ENCODE data around the gene CENPM.

The CENPM gene

DNA sequence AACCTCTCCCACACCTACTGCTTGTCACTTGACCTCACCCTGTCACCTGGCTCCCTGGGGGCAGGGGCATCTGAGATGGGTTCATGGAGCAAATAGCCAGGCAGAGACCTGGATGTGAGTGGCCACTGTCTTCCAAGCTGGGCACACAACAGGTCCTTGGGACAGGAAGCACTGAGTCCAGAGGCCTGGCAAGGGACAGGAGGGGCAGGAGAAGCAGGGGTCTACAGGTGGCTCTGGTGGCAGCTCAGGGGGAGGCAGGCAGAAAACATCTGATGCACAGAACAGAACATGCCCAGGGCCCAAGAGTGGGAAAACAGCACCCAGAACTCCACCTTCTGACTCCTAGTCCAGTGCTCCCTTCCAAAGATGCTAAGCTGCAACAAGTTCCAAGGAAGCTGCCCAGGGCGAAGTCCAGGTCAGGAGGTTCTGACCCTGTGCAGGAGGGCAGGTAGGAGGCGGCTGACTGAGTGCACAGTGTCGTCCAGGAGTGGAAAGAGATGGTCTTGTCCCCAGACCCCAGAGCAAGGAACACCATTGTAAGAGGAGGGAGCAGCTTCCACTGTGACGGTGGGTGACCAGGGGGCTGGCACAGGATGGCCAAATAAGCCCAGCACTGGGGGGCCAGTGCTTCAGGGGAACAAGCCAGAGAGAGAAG, 23.9 kb downstream of the CENPM start:
- H3K4me3 ChIP-seq (ENCODE audit: low read depth, low read length), result no peak overlapping the region
- no peak for DNase-seq (ENCODE audit: low read depth)
- TF ChIP-seq POLR2A (IDR thresholded peaks at IDR 0.05; ENCODE audit: extremely low read depth, insufficient read length), result no peak
- TF ChIP-seq MYC (IDR thresholded peaks at IDR 0.05; ENCODE audit: low read depth, low read length), result no peak
- TF ChIP-seq, protein P1, sequence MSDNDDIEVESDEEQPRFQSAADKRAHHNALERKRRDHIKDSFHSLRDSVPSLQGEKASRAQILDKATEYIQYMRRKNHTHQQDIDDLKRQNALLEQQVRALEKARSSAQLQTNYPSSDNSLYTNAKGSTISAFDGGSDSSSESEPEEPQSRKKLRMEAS (IDR thresholded peaks at IDR 0.05; ENCODE audit: low read depth, low read length), result no peak
- TF ChIP-seq, protein P2, sequence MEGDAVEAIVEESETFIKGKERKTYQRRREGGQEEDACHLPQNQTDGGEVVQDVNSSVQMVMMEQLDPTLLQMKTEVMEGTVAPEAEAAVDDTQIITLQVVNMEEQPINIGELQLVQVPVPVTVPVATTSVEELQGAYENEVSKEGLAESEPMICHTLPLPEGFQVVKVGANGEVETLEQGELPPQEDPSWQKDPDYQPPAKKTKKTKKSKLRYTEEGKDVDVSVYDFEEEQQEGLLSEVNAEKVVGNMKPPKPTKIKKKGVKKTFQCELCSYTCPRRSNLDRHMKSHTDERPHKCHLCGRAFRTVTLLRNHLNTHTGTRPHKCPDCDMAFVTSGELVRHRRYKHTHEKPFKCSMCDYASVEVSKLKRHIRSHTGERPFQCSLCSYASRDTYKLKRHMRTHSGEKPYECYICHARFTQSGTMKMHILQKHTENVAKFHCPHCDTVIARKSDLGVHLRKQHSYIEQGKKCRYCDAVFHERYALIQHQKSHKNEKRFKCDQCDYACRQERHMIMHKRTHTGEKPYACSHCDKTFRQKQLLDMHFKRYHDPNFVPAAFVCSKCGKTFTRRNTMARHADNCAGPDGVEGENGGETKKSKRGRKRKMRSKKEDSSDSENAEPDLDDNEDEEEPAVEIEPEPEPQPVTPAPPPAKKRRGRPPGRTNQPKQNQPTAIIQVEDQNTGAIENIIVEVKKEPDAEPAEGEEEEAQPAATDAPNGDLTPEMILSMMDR (IDR thresholded peaks at IDR 0.05; ENCODE audit: low read depth, low read length), result no peak

DNA sequence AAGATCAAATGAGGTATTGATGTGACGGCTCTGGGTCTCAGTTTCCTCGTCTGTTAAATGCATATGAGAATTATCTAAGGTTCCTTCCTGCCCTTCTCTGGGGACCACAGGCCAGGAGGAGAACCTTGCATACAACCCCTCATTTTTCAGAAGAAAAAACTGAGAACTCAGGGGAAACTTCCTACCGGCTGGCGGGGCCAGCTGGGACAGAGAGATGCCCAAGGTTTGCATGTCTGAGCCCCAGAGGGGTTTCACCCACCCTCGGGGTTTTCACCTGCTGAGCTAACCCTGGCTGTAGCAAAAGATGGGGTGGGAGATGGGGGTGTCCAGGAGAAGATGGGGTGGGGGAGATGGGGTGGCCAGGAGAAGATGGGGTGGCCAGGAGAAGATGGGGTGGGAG, 24.6 kb downstream of the CENPM start:
- no peak overlapping the region for H3K4me3 ChIP-seq (ENCODE audit: low read depth, low read length)

DNA sequence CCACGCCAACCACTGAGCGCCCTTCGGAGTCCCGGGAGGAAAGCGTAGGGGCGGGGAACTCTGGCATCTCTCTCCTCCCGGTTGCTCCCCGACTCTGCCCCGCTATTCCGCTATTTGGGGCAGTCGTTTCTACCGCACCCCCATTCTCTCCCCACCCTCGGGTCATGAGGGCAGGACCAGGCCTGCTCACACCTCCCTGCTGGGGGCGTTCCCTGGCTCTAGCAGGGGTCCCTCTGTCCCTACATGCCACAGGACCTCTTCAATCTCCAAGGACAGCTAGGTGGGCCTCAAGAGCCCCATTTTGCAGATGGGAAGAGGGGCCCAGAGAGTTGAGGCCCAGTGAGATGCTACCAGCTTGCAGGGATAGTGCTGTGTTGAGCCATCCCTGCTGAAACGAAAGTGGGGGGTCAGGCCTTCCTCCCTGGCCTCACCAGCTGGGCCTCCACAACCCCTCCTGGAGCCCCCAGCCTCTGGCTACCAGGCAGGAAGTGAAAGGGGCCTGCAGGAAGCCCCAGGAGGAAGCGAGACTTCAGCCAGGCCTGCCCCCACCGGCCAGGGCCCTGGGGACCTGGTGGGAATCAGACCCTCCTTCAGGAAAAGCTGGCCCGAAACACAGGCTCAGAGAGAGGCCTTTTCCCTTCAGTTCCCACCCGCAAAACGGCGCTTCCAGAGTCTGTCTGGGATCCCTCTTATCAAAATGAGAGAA, 26.5 kb downstream of the CENPM start:
- TF ChIP-seq, protein P1 (IDR thresholded peaks at IDR 0.05; ENCODE audit: low read depth, low read length), result no peak
- TF ChIP-seq MYC (IDR thresholded peaks at IDR 0.05; ENCODE audit: low read depth, low read length), result no peak
- no peak overlapping the region for H3K4me3 ChIP-seq (ENCODE audit: low read depth, low read length)
- DNase-seq (ENCODE audit: low read depth), result no peak

More for the DNA sequence above, 24.6 kb downstream of the CENPM start:
- TF ChIP-seq MYC (IDR thresholded peaks at IDR 0.05; ENCODE audit: low read depth, low read length), result no peak
- TF ChIP-seq, protein P1 (IDR thresholded peaks at IDR 0.05; ENCODE audit: low read depth, low read length), result no peak
- TF ChIP-seq POLR2A (IDR thresholded peaks at IDR 0.05; ENCODE audit: extremely low read depth, insufficient read length), result no peak
- TF ChIP-seq, protein P2 (IDR thresholded peaks at IDR 0.05; ENCODE audit: low read depth, low read length), result no peak
- no peak for DNase-seq (ENCODE audit: low read depth)

DNA sequence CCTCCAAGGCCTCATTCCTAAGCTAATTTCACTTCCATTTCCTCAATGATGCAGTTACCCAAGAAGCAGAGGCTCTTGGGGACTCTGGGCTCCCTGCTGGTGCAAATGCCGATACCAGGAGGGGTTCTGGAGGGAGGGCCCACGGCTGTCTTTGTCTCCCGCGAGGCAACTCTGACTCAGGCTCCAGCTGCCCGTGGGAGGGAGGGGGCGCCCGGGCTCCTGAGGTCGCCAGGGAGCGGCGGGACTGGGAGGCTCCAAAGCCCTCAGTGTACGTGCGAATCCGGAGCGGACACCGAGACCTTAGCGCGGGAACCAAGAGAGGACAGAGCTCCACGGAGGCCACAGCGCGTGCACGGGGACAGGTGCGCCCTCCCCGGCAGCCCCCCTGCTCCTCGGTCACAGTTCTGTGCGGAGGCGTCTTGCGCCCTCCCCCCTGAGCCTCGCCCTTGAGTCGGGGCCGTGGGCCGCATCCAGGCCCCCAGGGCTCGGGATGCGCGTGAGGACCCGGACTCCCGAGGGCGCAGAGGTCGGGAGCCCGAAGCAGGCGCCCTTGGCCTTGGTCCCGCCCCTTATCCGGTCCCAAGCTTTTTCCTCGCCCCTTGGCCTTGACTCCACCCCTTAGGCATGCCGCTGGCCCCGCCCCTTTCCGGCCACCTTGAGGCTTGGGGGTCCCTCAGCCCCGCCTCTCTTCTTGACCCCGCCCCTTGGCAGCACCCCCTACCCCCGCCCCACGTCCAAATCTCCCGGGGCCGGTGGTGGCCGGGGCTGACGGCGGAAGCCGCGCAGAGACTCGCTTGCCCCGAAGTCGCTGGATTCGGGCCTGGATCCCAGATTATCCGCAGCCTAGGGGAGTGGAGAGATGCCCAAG, 27.4 kb downstream of the CENPM start:
- peak; percentile 78 for DNase-seq (ENCODE audit: low read depth)
- H3K4me3 ChIP-seq (ENCODE audit: low read depth, low read length), result no peak overlapping the region
- no peak for TF ChIP-seq MYC (IDR thresholded peaks at IDR 0.05; ENCODE audit: low read depth, low read length)
- TF ChIP-seq, protein P1 (IDR thresholded peaks at IDR 0.05; ENCODE audit: low read depth, low read length), result no peak
- no peak for TF ChIP-seq POLR2A (IDR thresholded peaks at IDR 0.05; ENCODE audit: extremely low read depth, insufficient read length)
- TF ChIP-seq, protein P2 (IDR thresholded peaks at IDR 0.05; ENCODE audit: low read depth, low read length), result no peak

DNA sequence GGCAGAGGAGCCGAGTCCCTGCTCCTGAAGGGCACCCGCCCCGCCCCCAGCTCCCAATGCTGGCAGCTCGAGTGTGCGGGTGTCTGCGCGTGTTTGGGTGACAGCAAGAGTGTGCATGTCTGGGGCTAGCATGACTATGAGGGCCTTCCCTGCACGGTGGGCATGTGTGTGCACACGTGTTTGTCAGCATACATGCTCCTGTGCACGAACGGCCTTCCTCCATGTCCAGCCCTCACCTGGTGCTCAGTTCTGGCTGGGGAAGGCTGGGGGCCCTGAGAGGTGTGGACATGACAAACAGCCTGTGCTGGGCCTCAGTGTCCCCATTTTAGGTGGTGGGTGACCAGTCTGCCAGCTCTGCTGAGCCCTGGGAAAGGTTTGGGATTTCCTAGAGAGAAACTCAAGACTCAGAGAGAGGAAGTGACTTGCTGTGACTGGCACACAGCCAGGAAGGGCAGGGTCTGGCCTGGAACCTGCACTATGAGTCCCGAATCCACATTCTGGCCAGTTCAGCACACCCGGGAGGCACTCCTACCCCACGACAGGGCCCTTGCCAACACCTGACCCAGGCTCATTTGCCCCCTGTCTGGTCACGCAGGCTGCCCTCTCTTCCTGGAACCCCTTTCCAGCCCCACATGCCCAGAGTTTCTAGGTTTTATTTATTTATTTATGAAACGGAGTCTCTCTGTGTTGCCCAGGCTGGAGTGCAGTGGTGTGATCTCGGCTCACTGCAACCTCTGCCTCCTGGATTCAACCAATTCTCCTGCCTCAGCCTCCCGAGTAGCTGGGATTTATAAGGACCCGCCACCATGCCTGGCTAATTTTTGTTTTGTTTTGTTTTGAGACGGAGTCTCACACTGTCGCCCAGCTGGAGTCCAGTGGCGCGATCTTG, 28.8 kb downstream of the CENPM start:
- peak; percentile 73 for DNase-seq (ENCODE audit: low read depth)
- H3K4me3 ChIP-seq (ENCODE audit: low read depth, low read length), result no peak overlapping the region
- TF ChIP-seq, protein P2 (IDR thresholded peaks at IDR 0.05; ENCODE audit: low read depth, low read length), result no peak
- no peak for TF ChIP-seq POLR2A (IDR thresholded peaks at IDR 0.05; ENCODE audit: extremely low read depth, insufficient read length)
- TF ChIP-seq, protein P1 (IDR thresholded peaks at IDR 0.05; ENCODE audit: low read depth, low read length), result no peak
